GM12892 (cell line): Measurements from ENCODE around the gene EXOSC5.
"Not testable (repeated sequence)": the region's sequence is repeated elsewhere in the genome, so short reads cannot be mapped to it uniquely, and the experiment has no call there.

Experiments used
- POLR2A ChIP-seq: IDR thresholded peaks from 2 replicates; pipeline ENCODE4 v1.6.1; 2011; ENCODE audit warnings: low read depth, low read length, control low read depth
- POLR2AphosphoS5 ChIP-seq: IDR thresholded peaks from 2 replicates; pipeline ENCODE4 v1.6.1; 2011; ENCODE audit warnings: low read depth, low read length, control low read depth
- TAF1 ChIP-seq: IDR thresholded peaks from 2 replicates; pipeline ENCODE4 v1.6.1; 2011; ENCODE audit warnings: low read depth, mild to moderate bottlenecking, control low read depth, low read length, borderline replicate concordance

GRCh38 chr19:41381536-41381935, 15.6 kb downstream of the EXOSC5 start:
- not testable (repeated sequence) for TF ChIP-seq POLR2AphosphoS5, POLR2A, TAF1
